MCF 10A (cell line): ENCODE measurements around the gene DBX1. TPM values are rescaled to one million over a fixed set of nuclear protein-coding genes. Genes with fewer than 3 reads are reported as not detected.

Experiments
- BruUV-seq: library from RNA; stranded (reverse); fragments of 400-500 nt; replicated peaks from 2 replicates; lab custom pipeline; 2021; lab: Mats Ljungman, UMichigan
- CTCF ChIA-PET: fragments of 300-600 bp; sonication (Branson Sonifier 250); formaldehyde crosslinking; extraction: SDS; loops from one replicate; lab custom pipeline; 2021; ENCODE audit warnings: antibody characterized with exemption, inconsistent platforms; lab: Yijun Ruan, JAX
- POLR2A ChIA-PET: fragments of 300-600, 350-650 bp; sonication (Branson Sonifier 250); formaldehyde crosslinking; extraction: SDS; loops from one replicate; lab custom pipeline; 2020; ENCODE audit warnings: antibody characterized with exemption, inconsistent platforms; lab: Yijun Ruan, JAX
- DNase-seq: peaks from one replicate; pipeline ENCODE4 v3.0.0-alpha.2; 2018; ENCODE audit not compliant: unreplicated experiment
- H3K27ac Mint-ChIP-seq: one replicate; pipeline ENCODE4 v1.8.0; 2022; ENCODE audit warnings: mild to moderate bottlenecking, low read depth, mixed read lengths; ENCODE audit not compliant: unreplicated experiment
- H3K27me3 Mint-ChIP-seq: one replicate; pipeline ENCODE4 v1.8.0; 2022; ENCODE audit warnings: mixed read lengths; ENCODE audit not compliant: insufficient read depth, unreplicated experiment
- H3K36me3 Mint-ChIP-seq: one replicate; pipeline ENCODE4 v1.8.0; 2022; ENCODE audit warnings: mild to moderate bottlenecking, moderate library complexity, mixed read lengths; ENCODE audit not compliant: insufficient read depth, unreplicated experiment
- H3K4me1 Mint-ChIP-seq: one replicate; pipeline ENCODE4 v1.8.0; 2022; ENCODE audit warnings: mixed read lengths; ENCODE audit not compliant: insufficient read depth, unreplicated experiment
- H3K4me3 Mint-ChIP-seq: one replicate; pipeline ENCODE4 v1.8.0; 2022; ENCODE audit warnings: mild to moderate bottlenecking, moderate library complexity, mixed read lengths; ENCODE audit not compliant: unreplicated experiment
- H3K9me3 Mint-ChIP-seq: one replicate; pipeline ENCODE4 v1.8.0; 2022; ENCODE audit warnings: mixed read lengths; ENCODE audit not compliant: unreplicated experiment
- CTCF ChIP-seq: fragments of 200-600 bp; IDR thresholded peaks from one replicate; pipeline ENCODE4 v1.8.0; 2022; ENCODE audit warnings: antibody characterized with exemption, mild to moderate bottlenecking; ENCODE audit not compliant: unreplicated experiment
- intact Hi-C: fragments of 100-400 bp; cut with micrococcal nuclease; formaldehyde crosslinking; loops from 2 replicates; pipeline ENCODE4 v1.14.1; 2022
- total RNA-seq: library from RNA; stranded (reverse); gene quantifications from 2 replicates; pipeline ENCODE4 v1.2.3, GENCODE V29; 2022

DBX1 gene
- total RNA-seq, 1 experiment from 2014 or later = not detected

GRCh38 chr11:20192151-20192550 is 31.9 kb upstream of the DBX1 start:
- POLR2A ChIA-PET = no interaction called here
- CTCF ChIA-PET = interaction anchor here (1.2 kb wide), 1 partner anchor 38 kb away, joined by 6 read pairs; no protein-coding TSS in a partner anchor
- H3K4me1 Mint-ChIP-seq = no peaks in the 10 kb centered on the region
- no peak overlapping the region for H3K4me3 Mint-ChIP-seq
- no TSS peak for BruUV-seq
- no peaks in the 10 kb centered on the region for H3K9me3 Mint-ChIP-seq
- H3K27me3 Mint-ChIP-seq = peaks cover 35% of the 10 kb centered on the region
- DNase-seq = no peak
- no peak for TF ChIP-seq CTCF
- H3K36me3 Mint-ChIP-seq = no peaks in the 10 kb centered on the region
- no peak overlapping the region for H3K27ac Mint-ChIP-seq
- intact Hi-C loops = no loop called here

GRCh38 chr11:20178976-20179375 is 18.7 kb upstream of the DBX1 start:
- ChIA-PET CTCF (interaction anchor here (0.9 kb wide), 1 partner anchor 8 kb away, joined by 3 read pairs; no protein-coding TSS in a partner anchor), POLR2A (no interaction called here)
- no TSS peak for BruUV-seq
- Mint-ChIP-seq H3K36me3 (no peaks in the 10 kb centered on the region), H3K27ac (no peak overlapping the region), H3K4me1 (no peaks in the 10 kb centered on the region), H3K4me3 (no peak overlapping the region), H3K9me3 (peaks cover 7% of the 10 kb centered on the region), H3K27me3 (peaks cover 87% of the 10 kb centered on the region)
- DNase-seq = no peak
- no peak for TF ChIP-seq CTCF
- intact Hi-C loops = no loop called here

GRCh38 chr11:20177136-20177535 is 16.9 kb upstream of the DBX1 start:
- intact Hi-C loops = no loop called here
- Mint-ChIP-seq H3K4me3 (no peak overlapping the region), H3K36me3 (no peaks in the 10 kb centered on the region), H3K27ac (no peak overlapping the region), H3K9me3 (peaks cover 7% of the 10 kb centered on the region), H3K4me1 (no peaks in the 10 kb centered on the region), H3K27me3 (peaks cover 90% of the 10 kb centered on the region)
- DNase-seq = no peak
- ChIA-PET CTCF (interaction anchor here (0.6 to 1.9 kb wide), 7 partner anchors 13 to 1101 kb away, joined by 3 to 7 read pairs (median 5); no protein-coding TSS in a partner anchor), POLR2A (interaction anchor here (0.8 kb wide), 1 partner anchor 47 kb away, joined by 3 read pairs; no protein-coding TSS in a partner anchor)
- BruUV-seq = no TSS peak
- TF ChIP-seq CTCF = no peak

GRCh38 chr11:20172721-20173447 is 12.6 kb upstream of the DBX1 start:
- peaks cover 15% of the 10 kb centered on the region for H3K9me3 Mint-ChIP-seq
- intact Hi-C loops = no loop called here
- H3K27me3 Mint-ChIP-seq = peaks cover 60% of the 10 kb centered on the region
- no peak overlapping the region for H3K4me3 Mint-ChIP-seq
- no peak for TF ChIP-seq CTCF
- ChIA-PET POLR2A (interaction anchor here (0.6 kb wide), 1 partner anchor 12 kb away, joined by 3 read pairs; the partner anchor contains the start of gene DBX1), CTCF (interaction anchor here (0.6 to 0.8 kb wide), 2 partner anchors 18 to 249 kb away, joined by 3 read pairs; no protein-coding TSS in a partner anchor)
- DNase-seq = no peak
- H3K27ac Mint-ChIP-seq = no peak overlapping the region
- H3K36me3 Mint-ChIP-seq = no peaks in the 10 kb centered on the region
- no TSS peak for BruUV-seq
- H3K4me1 Mint-ChIP-seq = no peaks in the 10 kb centered on the region
